HG03060 (cell line): ENCODE data around the gene DOC2A.
"Not testable (repeated sequence)": the region's sequence is repeated elsewhere in the genome, so short reads cannot be mapped to it uniquely, and the experiment has no call there.

Experiments
- ATAC-seq: cut with Tn5 transposase; IDR thresholded peaks from one replicate; pipeline ENCODE4 v1.9.1; 2021; ENCODE audit warnings: low read depth, moderate number of reproducible peaks; ENCODE audit not compliant: unreplicated experiment

DOC2A gene

GRCh38 chr16:30010844-30011713 lies at the start of gene DOC2A:
Gene DOC2A, minus strand, starts transcription at chr16:30011027. Its CDS starts 805 bp downstream, at chr16:30010222.
- ATAC-seq, result no peak

DNA sequence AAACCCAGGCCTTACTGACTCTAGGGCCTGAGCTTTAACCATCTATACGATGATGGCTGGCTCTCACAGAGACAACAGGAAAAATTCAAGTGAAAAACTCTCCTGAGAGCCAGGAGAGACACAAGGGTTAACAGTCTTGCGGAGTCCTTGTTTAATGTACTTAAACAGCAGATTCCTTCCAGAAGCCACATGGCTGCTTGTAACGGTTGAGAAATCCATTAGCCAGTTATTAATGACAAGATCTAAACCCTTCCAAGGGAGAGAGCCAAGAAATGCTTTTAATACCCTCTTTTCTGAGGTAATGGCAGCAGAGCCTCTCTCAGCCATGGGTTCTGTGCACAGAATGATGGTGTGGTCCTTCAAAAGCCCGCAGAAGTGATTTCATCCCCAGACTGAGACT lies 49.5 kb upstream of the DOC2A start:
- ATAC-seq, result no peak

DNA sequence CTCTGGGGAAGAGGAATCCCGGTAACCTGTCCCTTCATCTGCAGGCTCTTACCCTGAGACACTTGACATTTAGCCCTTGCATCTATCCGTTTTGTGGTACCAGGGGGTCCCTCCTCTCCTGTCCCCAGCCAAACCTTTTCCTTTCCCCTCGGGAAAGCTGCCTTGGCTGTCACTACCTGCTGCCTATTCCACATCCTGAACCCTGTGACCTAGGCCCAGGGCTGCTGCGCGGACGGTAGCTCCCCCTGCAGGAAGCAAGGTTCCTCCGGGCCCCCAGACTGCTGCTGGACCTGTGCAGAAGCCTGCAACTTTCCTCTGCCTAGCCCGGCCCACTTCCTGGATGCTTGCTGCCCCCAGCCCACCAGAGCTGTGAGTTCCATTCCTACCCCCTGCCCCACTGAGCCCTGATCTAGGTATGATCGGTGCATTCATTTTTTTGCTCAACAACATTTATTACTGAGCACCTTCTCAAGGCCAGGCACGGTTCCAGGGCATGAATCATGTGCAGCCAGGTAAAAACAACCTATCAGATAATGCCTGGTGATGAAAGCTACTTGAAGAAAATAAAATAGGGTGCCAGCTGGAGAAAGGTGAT lies 44.2 kb upstream of the DOC2A start:
- no peak for ATAC-seq

- ATAC-seq, result no peak
Measured at GRCh38 chr16:30054451-30054850, 43.6 kb upstream of the DOC2A start.

DNA sequence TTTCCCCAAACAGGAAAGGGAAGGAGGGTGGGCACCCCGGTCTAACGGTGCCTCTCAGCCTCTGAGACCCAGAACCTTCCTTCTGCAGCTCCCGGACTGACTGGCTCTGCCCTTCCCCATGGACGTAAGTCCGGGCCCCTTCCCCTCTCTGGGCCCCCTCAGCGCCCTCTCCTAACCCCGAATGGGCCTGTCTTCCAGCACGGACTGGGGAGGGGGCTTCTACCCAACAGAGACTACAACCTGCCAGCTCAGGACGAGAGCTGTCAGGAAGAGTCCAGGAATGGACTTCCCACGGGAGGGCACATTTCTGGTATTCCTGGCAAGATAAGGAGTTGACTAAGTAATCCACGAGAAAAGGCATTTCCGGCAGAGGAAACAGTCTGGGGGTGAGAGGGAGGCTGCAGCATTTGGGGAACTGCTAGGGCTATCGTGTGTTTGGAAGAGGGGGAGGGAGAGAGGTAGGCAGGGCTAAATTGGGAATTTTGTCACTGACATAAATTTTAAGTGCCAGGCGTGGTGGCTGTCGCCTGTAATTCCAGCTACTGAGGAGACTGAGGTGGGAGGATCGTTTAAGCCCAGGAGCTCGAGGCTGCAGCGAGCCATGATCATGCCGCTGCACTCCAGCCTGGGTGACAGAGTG lies 42.7 kb upstream of the DOC2A start:
- no peak for ATAC-seq

DNA sequence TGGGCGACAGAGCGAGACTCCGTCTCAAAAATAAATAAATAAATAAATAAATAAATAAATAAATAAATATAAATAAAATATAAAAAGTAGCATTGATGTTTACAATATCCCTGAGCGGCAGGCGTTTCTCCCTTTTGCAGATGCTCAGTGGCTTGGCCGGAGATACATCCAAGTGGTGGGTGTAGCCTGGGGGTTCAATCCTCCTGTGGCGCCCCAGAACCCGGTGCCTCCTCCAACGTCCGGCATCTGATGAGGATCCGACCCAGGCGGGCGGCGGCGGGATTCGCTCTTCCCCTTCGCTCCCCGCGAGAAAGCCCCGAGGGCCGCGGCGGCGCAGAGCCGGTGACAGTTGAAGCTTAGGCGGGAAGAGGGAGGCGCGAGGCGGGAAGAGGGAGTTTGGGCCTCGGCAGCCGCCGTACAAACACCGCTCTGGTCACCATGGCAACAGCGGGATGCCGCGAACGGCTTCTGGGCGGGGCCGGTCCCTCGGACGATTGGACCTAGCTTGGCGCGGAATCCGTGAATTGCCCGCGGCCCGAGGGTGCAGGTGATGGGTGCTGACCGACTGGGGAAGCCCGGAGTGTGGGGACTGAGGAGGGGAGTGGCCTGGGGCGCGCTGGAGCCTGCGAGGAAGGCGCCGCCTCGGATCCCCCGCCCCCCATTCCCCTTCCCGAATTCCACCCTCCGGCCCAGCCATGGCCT lies 42.0 kb upstream of the DOC2A start:
- peak; percentile 71 for ATAC-seq

GRCh38 chr16:30051518-30051917 lies 40.7 kb upstream of the DOC2A start:
- ATAC-seq, result no peak

DNA sequence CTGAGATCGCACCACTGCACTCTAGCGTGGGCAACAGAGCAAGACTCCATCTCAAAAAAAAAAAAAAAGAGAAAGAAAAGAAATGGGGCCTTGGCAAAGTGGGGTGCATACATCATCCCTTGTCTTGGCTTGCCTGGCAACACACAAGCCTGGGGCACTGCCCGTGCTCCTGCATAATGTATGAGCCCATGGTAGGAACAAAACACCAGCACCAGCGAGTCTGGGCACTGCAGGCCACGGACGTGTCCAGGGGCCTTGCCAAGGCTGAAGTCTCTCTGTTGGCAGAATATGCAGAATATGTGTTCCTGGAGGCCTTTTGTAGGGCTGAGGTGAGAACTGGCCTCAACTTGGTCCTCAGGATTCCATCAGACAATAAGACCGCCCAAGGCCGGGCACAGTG lies 39.0 kb upstream of the DOC2A start:
- ATAC-seq, result no peak

GRCh38 chr16:30046588-30046987 lies 35.8 kb upstream of the DOC2A start:
- ATAC-seq, result no peak

DNA sequence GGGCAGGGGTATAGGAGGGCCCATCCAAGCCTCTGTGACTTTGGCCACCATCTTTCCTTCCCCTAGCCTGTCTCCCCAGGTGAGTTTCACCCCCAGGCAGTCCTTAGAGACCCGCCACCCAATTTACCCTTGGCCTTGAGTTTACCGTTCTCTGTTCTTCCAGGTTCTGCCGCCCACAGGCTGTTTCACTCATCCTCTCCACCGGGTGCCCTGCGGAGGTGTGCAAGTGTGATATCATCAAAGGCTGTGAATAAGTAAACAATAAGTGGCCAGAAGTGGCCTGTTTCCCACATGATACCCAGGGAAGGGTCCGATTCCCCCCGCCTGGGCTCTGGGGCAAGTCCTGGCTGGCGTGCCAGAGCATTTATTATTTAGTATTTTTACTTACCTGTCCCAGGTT lies 35.4 kb upstream of the DOC2A start:
- no peak for ATAC-seq

GRCh38 chr16:30041841-30042240 lies 31.0 kb upstream of the DOC2A start:
- ATAC-seq, result no peak

- not testable (repeated sequence) for ATAC-seq
Measured at GRCh38 chr16:30040690-30041089, 29.9 kb upstream of the DOC2A start.

GRCh38 chr16:30040221-30040620 lies 29.4 kb upstream of the DOC2A start:
- ATAC-seq, result no peak

- no peak for ATAC-seq
Measured at GRCh38 chr16:30033270-30033669, 22.4 kb upstream of the DOC2A start.

DNA sequence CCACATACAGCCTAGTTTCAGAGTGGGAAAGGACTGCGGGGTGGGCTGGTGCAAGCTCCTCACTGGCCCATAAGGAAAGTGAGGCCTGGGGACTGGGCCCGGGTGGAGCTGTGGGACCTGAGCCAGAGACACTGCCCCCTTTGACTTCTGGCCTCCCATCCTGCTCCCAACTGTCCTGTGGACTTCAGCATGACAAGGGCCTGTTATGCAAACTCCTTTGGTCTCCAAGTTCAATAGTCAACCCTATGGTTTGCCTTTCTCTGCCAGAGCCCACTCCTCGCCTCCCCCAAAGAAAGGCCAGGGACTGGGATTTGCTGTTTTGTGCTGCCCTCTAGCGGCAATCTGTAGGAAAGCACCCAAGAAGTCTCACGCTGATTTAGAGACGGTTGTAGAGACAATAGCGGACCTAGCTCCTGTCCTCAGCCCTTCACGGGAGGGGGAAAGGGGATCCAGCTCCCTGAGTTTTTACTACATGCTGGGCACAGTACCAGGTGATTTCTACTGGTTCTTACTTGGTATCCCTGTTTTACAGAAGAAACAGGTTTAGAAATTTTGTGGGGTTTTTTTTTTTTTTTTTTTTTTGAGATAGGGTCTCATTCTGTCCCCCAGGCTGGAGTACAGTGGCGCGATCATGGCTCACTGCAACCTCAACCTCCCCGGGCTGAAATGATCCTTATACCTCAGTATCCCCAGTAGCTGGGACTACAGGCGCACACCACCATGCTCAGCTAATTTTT lies 21.4 kb upstream of the DOC2A start:
- no peak for ATAC-seq

DNA sequence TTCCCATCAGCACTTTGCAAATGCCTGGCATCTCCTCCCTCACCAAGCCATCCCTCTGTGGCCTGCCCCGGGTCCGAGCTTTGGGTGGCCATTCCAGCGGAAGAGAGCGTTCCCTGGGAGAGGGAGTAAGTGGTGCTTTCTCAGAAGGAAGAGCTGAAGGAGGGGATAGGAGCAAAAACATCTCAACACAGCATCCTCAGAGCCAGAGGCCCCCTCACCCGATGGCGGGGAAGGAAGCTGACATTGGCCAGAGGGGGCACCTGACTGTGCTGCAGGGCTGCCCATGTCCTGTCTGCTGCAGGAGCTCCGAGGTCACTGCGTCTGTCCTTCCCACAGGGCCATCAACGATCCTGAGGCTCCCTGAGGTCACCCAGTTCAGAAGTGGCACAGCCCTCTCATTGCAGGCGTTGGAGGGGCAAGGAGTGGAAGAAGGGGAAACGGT lies 20.7 kb upstream of the DOC2A start:
- ATAC-seq, result no peak

GRCh38 chr16:30030841-30031413 lies 20.1 kb upstream of the DOC2A start, which contains the start of gene TLCD3B:
Gene TLCD3B, minus strand, starts transcription at chr16:30031271. Its CDS starts 744 bp downstream, at chr16:30030527.
- no peak for ATAC-seq

DNA sequence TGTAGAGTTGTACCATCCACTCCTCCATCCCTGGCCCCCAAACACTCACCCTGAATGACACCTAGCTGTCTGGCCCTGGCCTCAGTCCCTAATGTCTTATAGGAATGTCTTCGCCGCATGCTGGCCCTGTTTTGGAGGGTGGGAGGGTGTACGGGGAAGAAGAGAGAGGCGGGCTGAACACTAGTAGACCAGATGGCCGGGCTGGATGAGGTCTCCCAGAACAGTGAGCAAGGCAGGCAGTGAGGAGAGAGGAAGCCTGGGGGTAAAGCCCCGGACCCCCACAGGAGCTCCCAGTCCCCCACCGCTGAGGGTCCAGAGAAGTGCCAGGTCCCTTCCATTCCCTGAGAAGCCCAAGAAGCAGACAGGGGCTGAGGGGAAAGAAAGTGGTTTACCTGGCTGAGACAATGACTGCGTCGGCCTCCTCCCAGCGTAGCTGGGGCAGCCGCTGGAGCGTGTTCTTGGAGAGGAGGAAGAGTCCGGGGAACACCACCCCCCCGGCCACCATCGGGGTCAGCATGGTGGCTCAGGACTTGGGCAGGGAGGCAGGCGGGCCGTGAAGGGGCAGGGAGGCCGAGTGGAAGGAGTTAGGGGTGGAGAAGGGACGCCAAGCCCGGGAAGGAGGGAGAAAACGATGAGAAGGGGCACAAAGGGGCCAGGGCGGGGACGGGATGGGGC lies 19.3 kb upstream of the DOC2A start:
- no peak for ATAC-seq

DNA sequence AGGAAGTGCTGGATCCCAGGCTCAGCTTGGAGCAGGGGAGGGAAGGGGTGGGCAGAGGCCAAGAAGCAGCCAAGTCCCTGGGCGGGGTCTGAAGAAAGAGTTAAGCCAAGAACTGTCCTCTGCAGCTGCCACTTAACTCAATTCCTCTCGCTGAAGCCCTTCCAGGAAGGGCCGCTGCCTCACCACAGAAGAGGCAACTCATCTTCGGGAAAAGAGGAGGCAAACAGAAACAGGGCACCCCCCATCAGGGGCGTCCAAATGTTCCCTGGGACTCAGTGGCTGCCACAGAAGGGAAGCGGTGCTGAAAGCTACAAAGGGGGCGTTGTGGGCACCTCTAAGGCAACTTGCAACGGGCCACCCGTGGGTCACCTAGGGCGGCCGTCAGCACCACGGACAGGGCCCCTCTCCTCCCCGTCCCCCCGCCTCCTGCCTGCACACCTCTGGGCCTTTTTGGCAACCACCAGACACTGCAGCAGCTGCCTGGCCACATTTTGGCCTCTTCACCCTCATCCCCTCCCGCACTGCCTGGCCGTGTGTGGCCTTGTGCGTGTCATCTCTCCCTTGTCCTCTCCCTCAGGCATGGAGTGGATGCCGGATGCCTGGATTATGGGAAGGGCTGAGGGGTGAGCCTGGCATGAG lies 17.7 kb upstream of the DOC2A start:
- no peak for ATAC-seq
